Ovary (tissue), 3 donors: ENCODE measurements around the gene SMAD5.

Source experiments
- CTCF ChIP-seq, 3 donors: fragments of 450-650 bp in 2 of 3; fragments of 200-600 bp in 1 of 3; IDR thresholded peaks; one replicate each; pipeline versions ENCODE4 v1.5.1 to v1.8.0; 2016 to 2022; ENCODE audit warnings: antibody characterized with exemption in 3 of 3, mild to moderate bottlenecking in 1 of 3
- EP300 ChIP-seq: sonication (generic); formaldehyde crosslinking; IDR thresholded peaks from one replicate; pipeline ENCODE4 v1.6.1; 2017; ENCODE audit warnings: antibody characterized with exemption
- POLR2A ChIP-seq: fragments of 450-650 bp; IDR thresholded peaks from one replicate; pipeline ENCODE4 v1.6.1; 2017; ENCODE audit warnings: antibody characterized with exemption, mild to moderate bottlenecking, moderate library complexity
- donor health status: DM: no; HTN: no; CAD: no.

GRCh38 chr5:136215812-136216211 is 83.2 kb downstream of the SMAD5 start:
- no peak for TF ChIP-seq CTCF (IDR thresholded peaks at IDR 0.05)
- no peak for TF ChIP-seq EP300
- no peak for TF ChIP-seq POLR2A
